ENCODE measurements around the gene ALKBH5. TPM values are rescaled to one million over a fixed set of nuclear protein-coding genes. Genes with fewer than 3 reads are reported as not detected.
A peak's percentile ranks its signal among the peaks of the same experiment; 100 is the strongest.
"Not testable (repeated sequence)": the region's sequence is repeated elsewhere in the genome, so short reads cannot be mapped to it uniquely, and the experiment has no call there.

The ALKBH5 gene
- total and polyA plus RNA-seq, 8 donors = 32.8 to 66.7 (median 49.4) TPM

DNA sequence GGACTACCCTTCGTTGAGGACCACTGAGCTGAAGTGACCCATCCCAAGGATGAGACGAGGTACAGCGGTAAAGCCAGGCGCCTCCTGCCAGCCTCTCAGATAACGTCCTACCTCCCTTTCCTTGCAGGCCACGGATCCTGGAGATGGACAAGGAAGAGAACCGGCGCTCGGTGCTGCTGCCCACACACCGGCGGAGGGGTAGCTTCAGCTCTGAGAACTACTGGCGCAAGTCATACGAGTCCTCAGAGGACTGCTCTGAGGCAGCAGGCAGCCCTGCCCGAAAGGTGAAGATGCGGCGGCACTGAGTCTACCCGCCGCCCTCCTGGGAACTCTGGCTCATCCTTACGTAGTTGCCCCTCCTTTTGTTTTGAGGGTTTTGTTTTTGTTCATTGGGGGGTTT is 24.5 kb downstream of the ALKBH5 start:
- TF ChIP-seq, protein P1, sequence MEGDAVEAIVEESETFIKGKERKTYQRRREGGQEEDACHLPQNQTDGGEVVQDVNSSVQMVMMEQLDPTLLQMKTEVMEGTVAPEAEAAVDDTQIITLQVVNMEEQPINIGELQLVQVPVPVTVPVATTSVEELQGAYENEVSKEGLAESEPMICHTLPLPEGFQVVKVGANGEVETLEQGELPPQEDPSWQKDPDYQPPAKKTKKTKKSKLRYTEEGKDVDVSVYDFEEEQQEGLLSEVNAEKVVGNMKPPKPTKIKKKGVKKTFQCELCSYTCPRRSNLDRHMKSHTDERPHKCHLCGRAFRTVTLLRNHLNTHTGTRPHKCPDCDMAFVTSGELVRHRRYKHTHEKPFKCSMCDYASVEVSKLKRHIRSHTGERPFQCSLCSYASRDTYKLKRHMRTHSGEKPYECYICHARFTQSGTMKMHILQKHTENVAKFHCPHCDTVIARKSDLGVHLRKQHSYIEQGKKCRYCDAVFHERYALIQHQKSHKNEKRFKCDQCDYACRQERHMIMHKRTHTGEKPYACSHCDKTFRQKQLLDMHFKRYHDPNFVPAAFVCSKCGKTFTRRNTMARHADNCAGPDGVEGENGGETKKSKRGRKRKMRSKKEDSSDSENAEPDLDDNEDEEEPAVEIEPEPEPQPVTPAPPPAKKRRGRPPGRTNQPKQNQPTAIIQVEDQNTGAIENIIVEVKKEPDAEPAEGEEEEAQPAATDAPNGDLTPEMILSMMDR (IDR thresholded peaks at IDR 0.05) = no peak
- TF ChIP-seq POLR2AphosphoS5 (IDR thresholded peaks at IDR 0.05) (no peak), EP300 (IDR thresholded peaks at IDR 0.05) (no peak), POLR2A (IDR thresholded peaks at IDR 0.05) (no peak)
- no peak overlapping the region for H3K4me3 ChIP-seq
- no peak overlapping the region for H3K27ac ChIP-seq
- peaks cover 0 to 19% (median 5%) of the 10 kb centered on the region in 4 donors for H3K4me1 ChIP-seq
- H3K27me3 ChIP-seq = no peaks in the 10 kb centered on the region
- H3K36me3 ChIP-seq = peaks cover 66 to 94% (median 86%) of the 10 kb centered on the region in 4 donors
- intact Hi-C loops (cut with DNase I; ENCODE audit: low total_unique reads) = no loop called here
- WGBS, 5 donors = 85 to 92% (median 88%) methylated on average over 11 to 19 of the region's 19 CpGs
- no peak for DNase-seq
- no peaks in the 10 kb centered on the region for H3K9me3 ChIP-seq

GRCh38 chr17:18213666-18214270 is 30.1 kb downstream of the ALKBH5 start:
- TF ChIP-seq POLR2AphosphoS5 (IDR thresholded peaks at IDR 0.05) (no peak), POLR2A (IDR thresholded peaks at IDR 0.05) (no peak), EP300 (IDR thresholded peaks at IDR 0.05) (no peak)
- TF ChIP-seq, protein P1 (IDR thresholded peaks at IDR 0.05) = no peak
- Histone ChIP-seq H3K27me3 (no peaks in the 10 kb centered on the region), H3K27ac (no peak overlapping the region), H3K36me3 (peaks cover 20 to 45% (median 30%) of the 10 kb centered on the region in 4 donors), H3K4me1 (peaks cover 0 to 17% (median 9%) of the 10 kb centered on the region in 4 donors), H3K9me3 (no peaks in the 10 kb centered on the region), H3K4me3 (no peak overlapping the region)
- no peak for DNase-seq
- 62 to 72% (median 68%) methylated on average over 6 to 7 of the region's 7 CpGs for WGBS, 5 donors
- intact Hi-C loops (cut with DNase I; ENCODE audit: low total_unique reads) = no loop called here

GRCh38 chr17:18216906-18217305 is 33.3 kb downstream of the ALKBH5 start:
- Histone ChIP-seq H3K36me3 (peaks cover 0 to 13% (median 0%) of the 10 kb centered on the region in 4 donors), H3K4me1 (peaks cover 0 to 24% (median 15%) of the 10 kb centered on the region in 4 donors)
- WGBS, 5 donors = 76 to 86% (median 82%) methylated on average over 11 of the region's 11 CpGs
- H3K27me3 ChIP-seq; H3K4me3 ChIP-seq; intact Hi-C loops (cut with DNase I; ENCODE audit: low total_unique reads); H3K27ac ChIP-seq; DNase-seq; H3K9me3 ChIP-seq: not testable (repeated sequence)

- H3K9me3 ChIP-seq = no peaks in the 10 kb centered on the region
- no peak overlapping the region for H3K27ac ChIP-seq
- no peak overlapping the region for H3K4me3 ChIP-seq
- peaks cover 0 to 10% (median 0%) of the 10 kb centered on the region in 4 donors for H3K36me3 ChIP-seq
- intact Hi-C loops (cut with DNase I; ENCODE audit: low total_unique reads) = no loop called here
- H3K27me3 ChIP-seq = no peaks in the 10 kb centered on the region
- DNase-seq = peak; percentile 82 to 88
- H3K4me1 ChIP-seq = peaks cover 0 to 24% (median 15%) of the 10 kb centered on the region in 4 donors
- WGBS, 5 donors = 8 to 13% (median 9%) methylated on average over 5 to 6 of the region's 6 CpGs
- TF ChIP-seq, protein P1 (IDR thresholded peaks at IDR 0.05) = peak in 5 of 7 experiments; percentile 82 to 98 (median 94)
- TF ChIP-seq EP300 (IDR thresholded peaks at IDR 0.05) = no peak
Measured at GRCh38 chr17:18217412-18218015, 33.9 kb downstream of the ALKBH5 start.
